Activated CD8-positive, alpha-beta memory T cell treated with anti-CD3 and anti-CD28 coated beads, Interleukin-2, amount 50 U/mL, for 1 hour (primary cell): ENCODE results near the gene NDFIP2.
A peak's percentile ranks its signal among the peaks of the same experiment; 100 is the strongest.

Experiments used
- DNase-seq: peaks from one replicate; pipeline ENCODE4 v3.0.0-alpha.2; 2020; ENCODE audit errors: extremely low read depth

Gene NDFIP2

GRCh38 chr13:79480954-79481684 lies at the start of gene NDFIP2:
Gene NDFIP2 (plus strand): TSS chr13:79481155. CDS start chr13:79481204, 49 bp downstream.
- DNase-seq: peak; percentile 73

GRCh38 chr13:79432086-79432485 lies 48.9 kb upstream of the NDFIP2 start:
- no peak for DNase-seq

GRCh38 chr13:79432992-79433391 lies 48.0 kb upstream of the NDFIP2 start:
- no peak for DNase-seq

GRCh38 chr13:79434556-79434955 lies 46.4 kb upstream of the NDFIP2 start:
- DNase-seq: no peak

- DNase-seq: no peak
Measured at GRCh38 chr13:79435561-79435990, 45.4 kb upstream of the NDFIP2 start.

- DNase-seq: no peak
Measured at GRCh38 chr13:79439275-79439674, 41.7 kb upstream of the NDFIP2 start.

- no peak for DNase-seq
Measured at GRCh38 chr13:79440958-79441528, 39.9 kb upstream of the NDFIP2 start.

- DNase-seq: no peak
Measured at GRCh38 chr13:79442221-79442620, 38.7 kb upstream of the NDFIP2 start.

- DNase-seq: no peak
Measured at GRCh38 chr13:79442706-79443105, 38.2 kb upstream of the NDFIP2 start.

- DNase-seq: no peak
Measured at GRCh38 chr13:79445968-79446645, 34.8 kb upstream of the NDFIP2 start.

- no peak for DNase-seq
Measured at GRCh38 chr13:79447141-79447540, 33.8 kb upstream of the NDFIP2 start.

- no peak for DNase-seq
Measured at GRCh38 chr13:79447741-79448140, 33.2 kb upstream of the NDFIP2 start.

GRCh38 chr13:79448413-79448812 lies 32.5 kb upstream of the NDFIP2 start:
- DNase-seq: no peak

GRCh38 chr13:79450110-79450509 lies 30.8 kb upstream of the NDFIP2 start:
- no peak for DNase-seq

- DNase-seq: peak; percentile 81
Measured at GRCh38 chr13:79451500-79451962, 29.4 kb upstream of the NDFIP2 start.

- no peak for DNase-seq
Measured at GRCh38 chr13:79452239-79452913, 28.6 kb upstream of the NDFIP2 start.

GRCh38 chr13:79455331-79455730 lies 25.6 kb upstream of the NDFIP2 start:
- DNase-seq: no peak

- DNase-seq: no peak
Measured at GRCh38 chr13:79456051-79456450, 24.9 kb upstream of the NDFIP2 start.

- no peak for DNase-seq
Measured at GRCh38 chr13:79456656-79457365, 24.1 kb upstream of the NDFIP2 start.

GRCh38 chr13:79457390-79457789 lies 23.6 kb upstream of the NDFIP2 start:
- no peak for DNase-seq

GRCh38 chr13:79457948-79458347 lies 23.0 kb upstream of the NDFIP2 start:
- DNase-seq: no peak

GRCh38 chr13:79458436-79458835 lies 22.5 kb upstream of the NDFIP2 start:
- no peak for DNase-seq
